ENCODE measurements around the gene UIMC1.

DNA sequence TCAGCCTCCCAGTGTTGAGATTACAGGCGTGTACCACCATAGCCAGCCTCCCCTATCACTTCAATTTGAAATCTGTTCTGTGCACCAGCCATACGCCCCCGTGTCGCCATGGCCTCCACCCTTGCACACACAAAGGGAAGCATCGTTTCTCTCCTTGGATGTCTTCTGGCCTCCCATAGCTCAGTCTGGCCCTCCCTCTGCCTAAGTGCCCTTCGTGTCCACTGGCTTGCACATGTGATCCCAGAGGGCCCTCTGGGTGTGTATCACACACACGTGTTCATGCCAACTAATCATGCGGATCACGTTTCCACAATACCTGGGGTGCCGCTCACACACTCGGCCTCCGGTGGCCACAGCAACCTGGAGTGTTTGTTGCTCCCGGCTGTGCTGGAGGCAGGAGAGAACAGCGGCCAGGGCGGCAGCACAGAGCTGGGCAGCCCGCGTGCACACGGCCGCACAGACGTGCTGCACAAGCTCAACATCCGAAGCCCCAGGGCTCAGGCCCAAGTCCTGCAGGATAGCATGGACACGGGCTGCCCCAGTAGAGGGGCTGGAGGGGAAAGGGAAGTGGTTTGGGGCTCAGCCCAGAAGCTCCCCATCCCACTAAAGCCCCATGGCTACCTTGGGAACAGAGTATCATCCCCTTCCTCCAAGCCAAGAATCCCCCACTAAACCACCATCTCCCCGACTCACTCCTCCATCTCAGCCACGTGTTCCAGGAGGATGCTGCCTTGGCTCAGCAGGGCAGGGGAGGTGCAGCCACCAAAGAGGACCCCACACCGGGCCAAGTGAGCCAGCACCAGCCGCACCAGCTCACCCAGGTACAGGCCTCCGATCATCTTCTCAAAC, 118.3 kb downstream of the UIMC1 start:
- TF ChIP-seq, protein P1, sequence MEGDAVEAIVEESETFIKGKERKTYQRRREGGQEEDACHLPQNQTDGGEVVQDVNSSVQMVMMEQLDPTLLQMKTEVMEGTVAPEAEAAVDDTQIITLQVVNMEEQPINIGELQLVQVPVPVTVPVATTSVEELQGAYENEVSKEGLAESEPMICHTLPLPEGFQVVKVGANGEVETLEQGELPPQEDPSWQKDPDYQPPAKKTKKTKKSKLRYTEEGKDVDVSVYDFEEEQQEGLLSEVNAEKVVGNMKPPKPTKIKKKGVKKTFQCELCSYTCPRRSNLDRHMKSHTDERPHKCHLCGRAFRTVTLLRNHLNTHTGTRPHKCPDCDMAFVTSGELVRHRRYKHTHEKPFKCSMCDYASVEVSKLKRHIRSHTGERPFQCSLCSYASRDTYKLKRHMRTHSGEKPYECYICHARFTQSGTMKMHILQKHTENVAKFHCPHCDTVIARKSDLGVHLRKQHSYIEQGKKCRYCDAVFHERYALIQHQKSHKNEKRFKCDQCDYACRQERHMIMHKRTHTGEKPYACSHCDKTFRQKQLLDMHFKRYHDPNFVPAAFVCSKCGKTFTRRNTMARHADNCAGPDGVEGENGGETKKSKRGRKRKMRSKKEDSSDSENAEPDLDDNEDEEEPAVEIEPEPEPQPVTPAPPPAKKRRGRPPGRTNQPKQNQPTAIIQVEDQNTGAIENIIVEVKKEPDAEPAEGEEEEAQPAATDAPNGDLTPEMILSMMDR (IDR thresholded peaks at IDR 0.05 in 4 of 5, conservative IDR thresholded peaks at IDR 0.05 in 1 of 5): no peak
- no peak for TF ChIP-seq POLR2A (IDR thresholded peaks at IDR 0.05)

Measured in gastrocnemius medialis (tissue), 4 donors.